ENCODE measurements around the gene TEX261.

The TEX261 gene

GRCh38 chr2:70964596-70965386 lies 29.9 kb downstream of the TEX261 start:
- no peaks in the 10 kb centered on the region for H3K9me3 ChIP-seq (ENCODE audit: control insufficient read depth, insufficient read depth, low read length)
- H3K27me3 ChIP-seq (ENCODE audit: control insufficient read depth, insufficient read depth, low read length): peaks cover 10% of the 10 kb centered on the region; the same call in 1 of the 2 replicates
- DNase-seq (ENCODE audit: low read depth, low spot score): no peak
- H3K4me1 ChIP-seq (ENCODE audit: control insufficient read depth, insufficient read depth, low read length): peaks cover 3% of the 10 kb centered on the region; the same call in 1 of the 2 replicates
- no peak overlapping the region for H3K27ac ChIP-seq (ENCODE audit: low read length)
- H3K36me3 ChIP-seq (ENCODE audit: control insufficient read depth, insufficient read depth, low read length): no peaks in the 10 kb centered on the region
- no CpG with 5 or more reads among the region's 59 CpGs for WGBS (ENCODE audit: insufficient coverage, insufficient read length)
- peak overlapping the region; percentile 8; the same call in 1 of the 2 replicates for H3K4me3 ChIP-seq (ENCODE audit: low read length)

- no peaks in the 10 kb centered on the region for H3K9me3 ChIP-seq (ENCODE audit: control insufficient read depth, insufficient read depth, low read length)
- WGBS (ENCODE audit: insufficient coverage, insufficient read length): no CpG with 5 or more reads among the region's 4 CpGs
- peaks cover 3% of the 10 kb centered on the region; the same call in 1 of the 2 replicates for H3K4me1 ChIP-seq (ENCODE audit: control insufficient read depth, insufficient read depth, low read length)
- H3K27me3 ChIP-seq (ENCODE audit: control insufficient read depth, insufficient read depth, low read length): peaks cover 10% of the 10 kb centered on the region; the same call in 1 of the 2 replicates
- H3K36me3 ChIP-seq (ENCODE audit: control insufficient read depth, insufficient read depth, low read length): no peaks in the 10 kb centered on the region
- no peak for DNase-seq (ENCODE audit: low read depth, low spot score)
- no peak overlapping the region for H3K4me3 ChIP-seq (ENCODE audit: low read length)
- no peak overlapping the region for H3K27ac ChIP-seq (ENCODE audit: low read length)
Measured at GRCh38 chr2:70964133-70964532, 30.5 kb downstream of the TEX261 start.

- DNase-seq (ENCODE audit: low read depth, low spot score): no peak
- Histone ChIP-seq H3K36me3 (ENCODE audit: control insufficient read depth, insufficient read depth, low read length) (no peaks in the 10 kb centered on the region), H3K4me1 (ENCODE audit: control insufficient read depth, insufficient read depth, low read length) (peaks cover 3% of the 10 kb centered on the region; the same call in 1 of the 2 replicates), H3K9me3 (ENCODE audit: control insufficient read depth, insufficient read depth, low read length) (no peaks in the 10 kb centered on the region), H3K27ac (ENCODE audit: low read length) (no peak overlapping the region), H3K27me3 (ENCODE audit: control insufficient read depth, insufficient read depth, low read length) (peaks cover 10% of the 10 kb centered on the region; the same call in 1 of the 2 replicates), H3K4me3 (ENCODE audit: low read length) (no peak overlapping the region)
- WGBS (ENCODE audit: insufficient coverage, insufficient read length): no CpG with 5 or more reads among the region's 18 CpGs
Measured at GRCh38 chr2:70962885-70963878, 31.5 kb downstream of the TEX261 start.

- Histone ChIP-seq H3K27me3 (ENCODE audit: control insufficient read depth, insufficient read depth, low read length) (peaks cover 10% of the 10 kb centered on the region; the same call in 1 of the 2 replicates), H3K36me3 (ENCODE audit: control insufficient read depth, insufficient read depth, low read length) (no peaks in the 10 kb centered on the region), H3K4me1 (ENCODE audit: control insufficient read depth, insufficient read depth, low read length) (peaks cover 3% of the 10 kb centered on the region; the same call in 1 of the 2 replicates), H3K4me3 (ENCODE audit: low read length) (no peak overlapping the region), H3K9me3 (ENCODE audit: control insufficient read depth, insufficient read depth, low read length) (no peaks in the 10 kb centered on the region), H3K27ac (ENCODE audit: low read length) (no peak overlapping the region)
- no peak for DNase-seq (ENCODE audit: low read depth, low spot score)
- WGBS (ENCODE audit: insufficient coverage, insufficient read length): no CpG with 5 or more reads among the region's 12 CpGs
Measured at GRCh38 chr2:70962211-70962884, 32.3 kb downstream of the TEX261 start.

- H3K4me1 ChIP-seq (ENCODE audit: control insufficient read depth, insufficient read depth, low read length): peaks cover 3% of the 10 kb centered on the region; the same call in 1 of the 2 replicates
- no peaks in the 10 kb centered on the region for H3K9me3 ChIP-seq (ENCODE audit: control insufficient read depth, insufficient read depth, low read length)
- H3K27ac ChIP-seq (ENCODE audit: low read length): no peak overlapping the region
- WGBS (ENCODE audit: insufficient coverage, insufficient read length): no CpG with 5 or more reads among the region's 4 CpGs
- DNase-seq (ENCODE audit: low read depth, low spot score): no peak
- no peaks in the 10 kb centered on the region for H3K36me3 ChIP-seq (ENCODE audit: control insufficient read depth, insufficient read depth, low read length)
- H3K4me3 ChIP-seq (ENCODE audit: low read length): no peak overlapping the region
- peaks cover 10% of the 10 kb centered on the region; the same call in 1 of the 2 replicates for H3K27me3 ChIP-seq (ENCODE audit: control insufficient read depth, insufficient read depth, low read length)
Measured at GRCh38 chr2:70961648-70961994, 33.1 kb downstream of the TEX261 start.

- no CpG with 5 or more reads among the region's 14 CpGs for WGBS (ENCODE audit: insufficient coverage, insufficient read length)
- Histone ChIP-seq H3K27ac (ENCODE audit: low read length) (no peak overlapping the region), H3K27me3 (ENCODE audit: control insufficient read depth, insufficient read depth, low read length) (peaks cover 10% of the 10 kb centered on the region; the same call in 1 of the 2 replicates), H3K4me1 (ENCODE audit: control insufficient read depth, insufficient read depth, low read length) (peaks cover 3% of the 10 kb centered on the region; the same call in 1 of the 2 replicates), H3K4me3 (ENCODE audit: low read length) (no peak overlapping the region), H3K9me3 (ENCODE audit: control insufficient read depth, insufficient read depth, low read length) (no peaks in the 10 kb centered on the region), H3K36me3 (ENCODE audit: control insufficient read depth, insufficient read depth, low read length) (no peaks in the 10 kb centered on the region)
- DNase-seq (ENCODE audit: low read depth, low spot score): no peak
Measured at GRCh38 chr2:70960833-70961647, 33.6 kb downstream of the TEX261 start.

- Histone ChIP-seq H3K4me1 (ENCODE audit: control insufficient read depth, insufficient read depth, low read length) (peaks cover 3% of the 10 kb centered on the region; the same call in 1 of the 2 replicates), H3K4me3 (ENCODE audit: low read length) (no peak overlapping the region), H3K27me3 (ENCODE audit: control insufficient read depth, insufficient read depth, low read length) (peaks cover 8% of the 10 kb centered on the region; the same call in 1 of the 2 replicates), H3K36me3 (ENCODE audit: control insufficient read depth, insufficient read depth, low read length) (no peaks in the 10 kb centered on the region), H3K9me3 (ENCODE audit: control insufficient read depth, insufficient read depth, low read length) (no peaks in the 10 kb centered on the region), H3K27ac (ENCODE audit: low read length) (no peak overlapping the region)
- DNase-seq (ENCODE audit: low read depth, low spot score): no peak
- WGBS (ENCODE audit: insufficient coverage, insufficient read length): no CpG with 5 or more reads among the region's 17 CpGs
Measured at GRCh38 chr2:70959851-70960832, 34.5 kb downstream of the TEX261 start.

GRCh38 chr2:70959271-70959761 lies 35.4 kb downstream of the TEX261 start:
- Histone ChIP-seq H3K27ac (ENCODE audit: low read length) (no peak overlapping the region), H3K27me3 (ENCODE audit: control insufficient read depth, insufficient read depth, low read length) (peaks cover 3% of the 10 kb centered on the region; the same call in 1 of the 2 replicates)
- no CpG with 5 or more reads among the region's 9 CpGs for WGBS (ENCODE audit: insufficient coverage, insufficient read length)

More at GRCh38 chr2:70959271-70959761, 35.4 kb downstream of the TEX261 start:
- Histone ChIP-seq H3K9me3 (ENCODE audit: control insufficient read depth, insufficient read depth, low read length) (no peaks in the 10 kb centered on the region), H3K36me3 (ENCODE audit: control insufficient read depth, insufficient read depth, low read length) (no peaks in the 10 kb centered on the region), H3K4me1 (ENCODE audit: control insufficient read depth, insufficient read depth, low read length) (no peaks in the 10 kb centered on the region; the same call in 1 of the 2 replicates), H3K4me3 (ENCODE audit: low read length) (no peak overlapping the region)
- no peak for DNase-seq (ENCODE audit: low read depth, low spot score)

Data from iPS DF 6.9 (cell line).